HuH-7 (cell line): ENCODE measurements around the gene PRKCQ.

Source experiments
- DNase-seq: peaks from one replicate; pipeline ENCODE4 v3.0.0; 2011; ENCODE audit warnings: low spot score

Gene PRKCQ

GRCh38 chr10:6522230-6522629 lies 57.8 kb downstream of the PRKCQ start:
- no peak for DNase-seq

- DNase-seq, result no peak
Observed at GRCh38 chr10:6520138-6520537, 59.9 kb downstream of the PRKCQ start.

GRCh38 chr10:6518791-6519429 lies 61.2 kb downstream of the PRKCQ start:
- no peak for DNase-seq

- DNase-seq, result no peak
Observed at GRCh38 chr10:6516929-6517284, 63.2 kb downstream of the PRKCQ start.

GRCh38 chr10:6516281-6516928 lies 63.7 kb downstream of the PRKCQ start:
- no peak for DNase-seq

GRCh38 chr10:6514844-6515780 lies 65.0 kb downstream of the PRKCQ start:
- no peak for DNase-seq

- no peak for DNase-seq
Observed at GRCh38 chr10:6514180-6514579, 65.9 kb downstream of the PRKCQ start.

- no peak for DNase-seq
Observed at GRCh38 chr10:6513476-6513875, 66.6 kb downstream of the PRKCQ start.

GRCh38 chr10:6512182-6512581 lies 67.9 kb downstream of the PRKCQ start:
- DNase-seq, result no peak

- DNase-seq, result no peak
Observed at GRCh38 chr10:6511347-6511746, 68.7 kb downstream of the PRKCQ start.

- DNase-seq, result no peak
Observed at GRCh38 chr10:6507311-6507710, 72.8 kb downstream of the PRKCQ start.

GRCh38 chr10:6505300-6505699 lies 74.8 kb downstream of the PRKCQ start:
- no peak for DNase-seq

GRCh38 chr10:6504296-6504695 lies 75.8 kb downstream of the PRKCQ start:
- no peak for DNase-seq

GRCh38 chr10:6503171-6503570 lies 76.9 kb downstream of the PRKCQ start:
- no peak for DNase-seq

- DNase-seq, result no peak
Observed at GRCh38 chr10:6501931-6502330, 78.1 kb downstream of the PRKCQ start.

GRCh38 chr10:6499974-6500373 lies 80.1 kb downstream of the PRKCQ start:
- DNase-seq, result no peak

GRCh38 chr10:6498771-6499170 lies 81.3 kb downstream of the PRKCQ start:
- no peak for DNase-seq

GRCh38 chr10:6497620-6498019 lies 82.5 kb downstream of the PRKCQ start:
- no peak for DNase-seq

- DNase-seq, result no peak
Observed at GRCh38 chr10:6494936-6495592, 85.0 kb downstream of the PRKCQ start.

- DNase-seq, result no peak
Observed at GRCh38 chr10:6494442-6494819, 85.6 kb downstream of the PRKCQ start.

- DNase-seq, result no peak
Observed at GRCh38 chr10:6493521-6494441, 86.3 kb downstream of the PRKCQ start.
